ENCODE results near the gene LRRC58.

DNA sequence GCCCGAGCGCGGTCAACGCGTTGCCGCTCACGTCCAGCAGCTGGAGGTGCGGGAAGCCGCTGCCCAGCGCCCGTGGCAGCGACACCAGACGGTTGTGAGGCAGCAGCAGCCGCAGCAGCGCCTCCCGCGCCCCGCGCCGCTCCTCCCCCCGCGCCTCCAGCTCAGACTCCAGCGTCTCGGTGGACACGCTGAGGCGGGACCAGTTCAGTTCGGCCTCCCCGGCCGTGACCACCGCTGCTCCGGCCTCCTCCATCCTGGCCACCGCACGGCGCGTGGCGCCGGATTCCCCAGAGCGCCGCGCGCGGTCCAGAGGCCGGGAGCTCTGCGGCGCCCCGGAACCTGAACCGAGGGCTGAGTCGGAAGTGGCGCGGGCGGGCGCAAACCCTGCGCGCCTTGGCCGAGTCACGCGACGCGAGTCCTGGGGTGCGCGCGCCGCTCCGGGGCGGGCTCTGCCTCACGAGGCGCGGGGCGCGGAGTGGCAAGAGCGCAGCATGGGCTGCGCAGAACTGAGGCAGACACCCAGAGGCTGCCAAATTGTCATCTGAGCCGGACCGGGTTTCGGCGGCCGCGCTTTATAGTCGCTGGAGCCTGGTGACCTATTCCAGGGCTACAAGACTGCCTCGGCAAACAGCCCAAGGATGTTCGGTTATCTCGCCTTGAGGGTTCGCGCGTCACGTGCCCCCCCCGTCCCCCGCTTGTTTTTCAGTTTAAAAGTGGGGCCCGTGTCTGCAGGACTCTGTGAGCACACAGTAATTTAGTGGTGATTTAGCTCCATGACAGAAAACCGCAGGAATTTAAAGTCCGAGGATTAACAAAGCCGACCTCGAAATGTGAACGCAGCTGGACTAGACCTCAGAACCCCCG lies at the start of gene LRRC58:
- TF ChIP-seq EZH2 (IDR thresholded peaks at IDR 0.05) (no peak), POLR2AphosphoS5 (IDR thresholded peaks at IDR 0.05; ENCODE audit: borderline replicate concordance, low read depth, low read length) (peak; percentile 91), FOXP2 (optimal IDR thresholded peaks at IDR 0.05; ENCODE audit: control extremely low read depth, extremely low read length, insufficient read depth) (peak; percentile 35)

Data from SK-N-MC (cell line).